ENCODE data around the gene RASEF. TPM values are rescaled to one million over a fixed set of nuclear protein-coding genes. Genes with fewer than 3 reads are reported as not detected.
"Not testable (repeated sequence)": the region's sequence is repeated elsewhere in the genome, so short reads cannot be mapped to it uniquely, and the experiment has no call there.

Gene RASEF
- total RNA-seq, 1 experiment from 2014 or later: 0.12 TPM

- POLR2A ChIA-PET: not testable (repeated sequence)
Observed at GRCh38 chr9:83072498-83072897, 9.6 kb upstream of the RASEF start.

DNA sequence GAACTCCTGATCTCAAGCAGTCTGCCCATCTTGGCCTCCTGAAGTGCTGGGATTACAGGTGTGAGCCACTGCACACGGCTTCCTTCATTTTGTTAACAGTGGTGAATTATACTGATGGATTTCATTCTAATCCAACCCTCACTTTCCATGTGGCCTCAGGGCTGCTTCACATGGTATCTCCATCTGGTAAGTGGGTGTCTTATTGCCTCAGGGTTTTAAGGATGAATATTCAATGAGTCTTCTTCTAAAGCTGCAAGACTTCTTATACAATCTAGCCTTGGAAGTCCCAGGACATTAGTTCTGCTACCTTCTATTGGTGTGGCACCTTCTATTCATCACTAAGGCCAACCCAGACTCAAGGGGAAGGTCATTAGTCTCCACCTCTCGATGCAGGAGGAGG lies 8.7 kb upstream of the RASEF start:
- Histone ChIP-seq H3K79me2 (ENCODE audit: insufficient read depth, low read length) (no peaks in the 10 kb centered on the region), H3K36me3 (ENCODE audit: control insufficient read depth in 1 of 2, insufficient read depth in 2 of 2, low read length in 2 of 2) (no peaks in the 10 kb centered on the region), H3K4me2 (ENCODE audit: low read length) (no peak overlapping the region), H4K20me1 (ENCODE audit: insufficient read depth) (no peaks in the 10 kb centered on the region), H3K9me3 (ENCODE audit: control insufficient read depth in 1 of 2, insufficient read depth in 1 of 2, low read depth in 1 of 2, low read length in 2 of 2) (no peaks in the 10 kb centered on the region), H3K27me3 (ENCODE audit: insufficient read depth, low read length) (no peaks in the 10 kb centered on the region), H3K9ac (ENCODE audit: low read length) (no peak overlapping the region), H3K4me3 (replicated peaks in 1 of 2; ENCODE audit: low read depth in 1 of 2, low read length in 2 of 2) (no peak overlapping the region), H2AFZ (ENCODE audit: low read depth, low read length, poor library complexity, severe bottlenecking) (no peak overlapping the region), H3K9me2 (ENCODE audit: insufficient read depth) (no peaks in the 10 kb centered on the region), H3K4me1 (ENCODE audit: control insufficient read depth in 1 of 2, insufficient read depth in 2 of 2, low read length in 2 of 2) (no peaks in the 10 kb centered on the region), H3K27ac (ENCODE audit: low read depth, low read length) (no peak overlapping the region)
- DNase-seq (ENCODE audit: low read depth, low spot score) (no peak), ATAC-seq (no peak)
- TF ChIP-seq, protein P1, sequence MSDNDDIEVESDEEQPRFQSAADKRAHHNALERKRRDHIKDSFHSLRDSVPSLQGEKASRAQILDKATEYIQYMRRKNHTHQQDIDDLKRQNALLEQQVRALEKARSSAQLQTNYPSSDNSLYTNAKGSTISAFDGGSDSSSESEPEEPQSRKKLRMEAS (IDR thresholded peaks at IDR 0.05): no peak
- TF ChIP-seq POLR2A (IDR thresholded peaks at IDR 0.05; ENCODE audit: borderline replicate concordance, extremely low read depth, insufficient read depth, insufficient read length) (no peak), RAD21 (IDR thresholded peaks at IDR 0.05; ENCODE audit: low read depth) (no peak), FOSL1 (IDR thresholded peaks at IDR 0.05; ENCODE audit: low read depth) (no peak), CBX3 (IDR thresholded peaks at IDR 0.05; ENCODE audit: low read depth) (no peak), CEBPB (IDR thresholded peaks at IDR 0.05; ENCODE audit: low read depth) (no peak), ZNF274 (IDR thresholded peaks at IDR 0.05; ENCODE audit: low read depth, low read length) (no peak), EGR1 (IDR thresholded peaks at IDR 0.05; ENCODE audit: low read depth) (no peak), POLR2AphosphoS5 (IDR thresholded peaks at IDR 0.05; ENCODE audit: low read depth, low read length) (no peak), ZFX (IDR thresholded peaks at IDR 0.05) (no peak), ATF3 (IDR thresholded peaks at IDR 0.05) (no peak), EZH2 (IDR thresholded peaks at IDR 0.05) (no peak), TCF7L2 (IDR thresholded peaks at IDR 0.05; ENCODE audit: borderline replicate concordance, extremely low read depth, insufficient read depth, insufficient read length) (no peak), REST (IDR thresholded peaks at IDR 0.05; ENCODE audit: low read depth) (no peak)
- TF ChIP-seq, protein P2, sequence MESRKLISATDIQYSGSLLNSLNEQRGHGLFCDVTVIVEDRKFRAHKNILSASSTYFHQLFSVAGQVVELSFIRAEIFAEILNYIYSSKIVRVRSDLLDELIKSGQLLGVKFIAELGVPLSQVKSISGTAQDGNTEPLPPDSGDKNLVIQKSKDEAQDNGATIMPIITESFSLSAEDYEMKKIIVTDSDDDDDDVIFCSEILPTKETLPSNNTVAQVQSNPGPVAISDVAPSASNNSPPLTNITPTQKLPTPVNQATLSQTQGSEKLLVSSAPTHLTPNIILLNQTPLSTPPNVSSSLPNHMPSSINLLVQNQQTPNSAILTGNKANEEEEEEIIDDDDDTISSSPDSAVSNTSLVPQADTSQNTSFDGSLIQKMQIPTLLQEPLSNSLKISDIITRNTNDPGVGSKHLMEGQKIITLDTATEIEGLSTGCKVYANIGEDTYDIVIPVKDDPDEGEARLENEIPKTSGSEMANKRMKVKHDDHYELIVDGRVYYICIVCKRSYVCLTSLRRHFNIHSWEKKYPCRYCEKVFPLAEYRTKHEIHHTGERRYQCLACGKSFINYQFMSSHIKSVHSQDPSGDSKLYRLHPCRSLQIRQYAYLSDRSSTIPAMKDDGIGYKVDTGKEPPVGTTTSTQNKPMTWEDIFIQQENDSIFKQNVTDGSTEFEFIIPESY (IDR thresholded peaks at IDR 0.05; ENCODE audit: extremely low read depth, insufficient replicate concordance, low read length): no peak
- RAD21 ChIA-PET (ENCODE audit: low non-redundant PET in 1 of 2, low total read pairs in 2 of 2, uncharacterized antibody in 2 of 2, unreplicated experiment in 2 of 2): no interaction called here
- BruUV-seq (replicated peaks): no TSS peak
- intact Hi-C loops (cut with micrococcal nuclease): no loop called here
- POLR2A ChIA-PET: no interaction called here
- CTCF ChIA-PET: no interaction called here

More at GRCh38 chr9:83072498-83072897, 9.6 kb upstream of the RASEF start:
- BruUV-seq (replicated peaks); H3K9me3 ChIP-seq (ENCODE audit: control insufficient read depth in 1 of 2, insufficient read depth in 1 of 2, low read depth in 1 of 2, low read length in 2 of 2); intact Hi-C loops (cut with micrococcal nuclease); H3K27me3 ChIP-seq (ENCODE audit: insufficient read depth, low read length); H3K79me2 ChIP-seq (ENCODE audit: insufficient read depth, low read length); CTCF ChIA-PET; H2AFZ ChIP-seq (ENCODE audit: low read depth, low read length, poor library complexity, severe bottlenecking); H3K9ac ChIP-seq (ENCODE audit: low read length); H3K36me3 ChIP-seq (ENCODE audit: control insufficient read depth in 1 of 2, insufficient read depth in 2 of 2, low read length in 2 of 2); H3K4me1 ChIP-seq (ENCODE audit: control insufficient read depth in 1 of 2, insufficient read depth in 2 of 2, low read length in 2 of 2); H3K4me2 ChIP-seq (ENCODE audit: low read length); RAD21 ChIA-PET (ENCODE audit: low non-redundant PET in 1 of 2, low total read pairs in 2 of 2, uncharacterized antibody in 2 of 2, unreplicated experiment in 2 of 2); H3K4me3 ChIP-seq (replicated peaks in 1 of 2; ENCODE audit: low read depth in 1 of 2, low read length in 2 of 2); DNase-seq (ENCODE audit: low read depth, low spot score); ATAC-seq; H3K9me2 ChIP-seq (ENCODE audit: insufficient read depth); H3K27ac ChIP-seq (ENCODE audit: low read depth, low read length); H4K20me1 ChIP-seq (ENCODE audit: insufficient read depth): not testable (repeated sequence)
